Neural cell (in vitro differentiated cells): ENCODE results near the gene FBXO36. TPM values are rescaled to one million over a fixed set of nuclear protein-coding genes. Genes with fewer than 3 reads are reported as not detected.
"Not testable (repeated sequence)": the region's sequence is repeated elsewhere in the genome, so short reads cannot be mapped to it uniquely, and the experiment has no call there.

Experiments
- H2AFZ ChIP-seq: fragments of 200-600, 300-800 bp; sonication (generic), shearing (Covaris generic); 2 replicates; pipeline ENCODE4 v1.6.0; 2014; ENCODE audit warnings: low read depth, mild to moderate bottlenecking, antibody characterized with exemption, low read length, moderate library complexity
- H3F3A ChIP-seq: fragments of 200-600 bp; shearing (Covaris generic); 2 replicates; pipeline ENCODE4 v1.6.1; 2016; ENCODE audit warnings: mild to moderate bottlenecking, moderate library complexity, mixed read lengths, antibody characterized with exemption, low read length; ENCODE audit not compliant: insufficient read depth, poor library complexity, severe bottlenecking
- H3K27ac ChIP-seq: fragments of 200-600, 300-800 bp; sonication (generic), shearing (Covaris generic); 2 replicates; pipeline ENCODE4 v1.5.1; 2014; ENCODE audit warnings: mild to moderate bottlenecking, low read length, moderate library complexity
- H3K27me3 ChIP-seq: fragments of 300-800, 200-600 bp; sonication (generic), shearing (Covaris generic); 2 replicates; pipeline ENCODE4 v1.6.0; 2014; ENCODE audit warnings: mild to moderate bottlenecking, low read depth, low read length, moderate library complexity; ENCODE audit not compliant: insufficient read depth
- H3K36me3 ChIP-seq: fragments of 300-800, 200-600 bp; sonication (generic), shearing (Covaris generic); 2 replicates; pipeline ENCODE4 v1.5.1; 2014; ENCODE audit warnings: mild to moderate bottlenecking, antibody characterized with exemption, low read length, moderate library complexity; ENCODE audit not compliant: insufficient read depth
- H3K4me2 ChIP-seq: fragments of 300-800, 200-600 bp; sonication (generic), shearing (Covaris generic); 2 replicates; pipeline ENCODE4 v1.6.0; 2014; ENCODE audit warnings: mild to moderate bottlenecking, low read length
- H3K4me3 ChIP-seq: fragments of 300-800, 200-600 bp; sonication (generic), shearing (Covaris generic); 2 replicates; pipeline ENCODE4 v1.5.1; 2014; ENCODE audit warnings: mild to moderate bottlenecking, low read length, moderate library complexity
- H3K79me2 ChIP-seq: fragments of 200-600 bp; shearing (Covaris generic); replicated peaks from 2 replicates; pipeline ENCODE4 v1.6.0; 2014; ENCODE audit warnings: mild to moderate bottlenecking, low read length, moderate library complexity; ENCODE audit not compliant: insufficient read depth
- H3K9ac ChIP-seq: fragments of 300-800, 200-600 bp; sonication (generic), shearing (Covaris generic); 2 replicates; pipeline ENCODE4 v1.6.1; 2016; ENCODE audit warnings: mild to moderate bottlenecking, low read length, mixed read lengths
- H3K9me2 ChIP-seq: fragments of 200-600 bp; shearing (Covaris generic); 2 replicates; pipeline ENCODE4 v1.6.1; 2016; ENCODE audit warnings: mild to moderate bottlenecking, low read length, mixed read lengths; ENCODE audit not compliant: insufficient read depth
- H3K9me3 ChIP-seq: fragments of 200-600, 300-800 bp; sonication (generic), shearing (Covaris generic); 2 replicates; pipeline ENCODE4 v1.6.1; 2016; ENCODE audit warnings: mild to moderate bottlenecking, mixed run types, low read length, moderate library complexity, mixed read lengths
- H4K20me1 ChIP-seq: fragments of 200-600 bp; shearing (Covaris generic); 2 replicates; pipeline ENCODE4 v1.6.1; 2016; ENCODE audit warnings: mild to moderate bottlenecking, mixed run types; ENCODE audit not compliant: insufficient read depth
- CTCF ChIP-seq: fragments of 450-650 bp; IDR thresholded peaks from 2 replicates; pipeline ENCODE4 v1.5.1; 2014; ENCODE audit warnings: antibody characterized with exemption, mild to moderate bottlenecking, moderate library complexity; ENCODE audit not compliant: poor library complexity, severe bottlenecking
- EP300 ChIP-seq: fragments of 450-650 bp; conservative IDR thresholded peaks from 2 replicates; pipeline ENCODE4 v1.6.1; 2014; ENCODE audit warnings: antibody characterized with exemption, mild to moderate bottlenecking, moderate library complexity; ENCODE audit not compliant: poor library complexity, severe bottlenecking
- EZH2 ChIP-seq: fragments of 200-600, 300-800 bp; shearing (Covaris generic), sonication (generic); IDR thresholded peaks from 2 replicates; pipeline ENCODE4 v1.6.1; 2014; ENCODE audit warnings: antibody characterized with exemption, low read length, borderline replicate concordance, mild to moderate bottlenecking; ENCODE audit not compliant: insufficient read depth, poor library complexity, severe bottlenecking
- MXI1 ChIP-seq: fragments of 450-650 bp; conservative IDR thresholded peaks from 2 replicates; pipeline ENCODE4 v1.6.1; 2014; ENCODE audit warnings: antibody characterized with exemption, mild to moderate bottlenecking; ENCODE audit not compliant: poor library complexity, severe bottlenecking
- POLR2AphosphoS5 ChIP-seq: IDR thresholded peaks from 2 replicates; pipeline ENCODE4 v1.6.1; 2012
- RAD21 ChIP-seq: fragments of 450-650 bp; conservative IDR thresholded peaks from 2 replicates; pipeline ENCODE4 v1.6.1; 2014; ENCODE audit warnings: antibody characterized with exemption, mild to moderate bottlenecking, moderate library complexity
- REST ChIP-seq: IDR thresholded peaks from 2 replicates; pipeline ENCODE4 v1.6.1; 2012; ENCODE audit warnings: borderline replicate concordance
- SMC3 ChIP-seq: fragments of 450-650 bp; conservative IDR thresholded peaks from 2 replicates; pipeline ENCODE4 v1.6.1; 2014; ENCODE audit warnings: antibody characterized with exemption, mild to moderate bottlenecking, moderate library complexity; ENCODE audit not compliant: poor library complexity
- TAF1 ChIP-seq: IDR thresholded peaks from 2 replicates; pipeline ENCODE4 v1.6.1; 2012; ENCODE audit warnings: low read depth
- polyA plus RNA-seq: library from polyadenylated mRNA; depleted of rRNA; stranded (reverse); fragments of >200 nt; gene quantifications from 2 replicates; pipeline ENCODE4 v1.2.3, GENCODE V29; 2014

The FBXO36 gene
- polyA plus RNA-seq, 1 donor from 2014 or later, result 6.3 TPM

- peaks cover 63% of the 10 kb centered on the region for H3K79me2 ChIP-seq
Observed at GRCh38 chr2:229900012-229900411, 22.3 kb upstream of the FBXO36 start.

GRCh38 chr2:229900514-229900913 lies 21.8 kb upstream of the FBXO36 start:
- not testable (repeated sequence) for H4K20me1 ChIP-seq, H3K9me3 ChIP-seq, H3K36me3 ChIP-seq, H3K9me2 ChIP-seq, H3F3A ChIP-seq, H3K27me3 ChIP-seq, H3K4me3 ChIP-seq, H3K27ac ChIP-seq, H2AFZ ChIP-seq, H3K9ac ChIP-seq, H3K4me2 ChIP-seq
- H3K79me2 ChIP-seq, result peaks cover 62% of the 10 kb centered on the region

More at GRCh38 chr2:229900012-229900411, 22.3 kb upstream of the FBXO36 start:
- Histone ChIP-seq H3K36me3 (no peaks in the 10 kb centered on the region), H3K27ac (no peak overlapping the region), H3K9ac (no peak overlapping the region), H3F3A (no peaks in the 10 kb centered on the region), H3K9me3 (no peaks in the 10 kb centered on the region), H3K9me2 (no peaks in the 10 kb centered on the region), H4K20me1 (no peaks in the 10 kb centered on the region), H3K27me3 (no peaks in the 10 kb centered on the region), H3K4me3 (no peak overlapping the region), H3K4me2 (no peak overlapping the region), H2AFZ (no peak overlapping the region)
- TF ChIP-seq EZH2, result no peak
- TF ChIP-seq MXI1, result no peak
- TF ChIP-seq SMC3, result no peak
- TF ChIP-seq EP300, result no peak
- no peak for TF ChIP-seq POLR2AphosphoS5
- TF ChIP-seq REST, result no peak
- TF ChIP-seq CTCF, result no peak
- TF ChIP-seq TAF1, result no peak
- no peak for TF ChIP-seq RAD21

GRCh38 chr2:229901819-229902218 lies 20.5 kb upstream of the FBXO36 start:
- Histone ChIP-seq H3K4me2 (no peak overlapping the region), H3K27ac (no peak overlapping the region), H4K20me1 (no peaks in the 10 kb centered on the region)

More at GRCh38 chr2:229901819-229902218, 20.5 kb upstream of the FBXO36 start:
- Histone ChIP-seq H3F3A (no peaks in the 10 kb centered on the region), H3K9ac (no peak overlapping the region), H3K9me3 (no peaks in the 10 kb centered on the region), H3K9me2 (no peaks in the 10 kb centered on the region), H3K36me3 (no peaks in the 10 kb centered on the region), H2AFZ (no peak overlapping the region), H3K4me3 (no peak overlapping the region), H3K79me2 (peaks cover 54% of the 10 kb centered on the region), H3K27me3 (no peaks in the 10 kb centered on the region)
- no peak for TF ChIP-seq EZH2
- no peak for TF ChIP-seq SMC3
- no peak for TF ChIP-seq TAF1
- TF ChIP-seq MXI1, result no peak
- TF ChIP-seq RAD21, result no peak
- no peak for TF ChIP-seq EP300
- TF ChIP-seq POLR2AphosphoS5, result no peak
- no peak for TF ChIP-seq REST
- no peak for TF ChIP-seq CTCF
